ENCODE measurements around the gene PDAP1. TPM values are rescaled to one million over a fixed set of nuclear protein-coding genes. Genes with fewer than 3 reads are reported as not detected.
"Not testable (repeated sequence)": the region's sequence is repeated elsewhere in the genome, so short reads cannot be mapped to it uniquely, and the experiment has no call there.

PDAP1 gene
- total and polyA plus RNA-seq, 5 donors from 2014 or later, result 17.2 to 52.8 (median 20.7) TPM

DNA sequence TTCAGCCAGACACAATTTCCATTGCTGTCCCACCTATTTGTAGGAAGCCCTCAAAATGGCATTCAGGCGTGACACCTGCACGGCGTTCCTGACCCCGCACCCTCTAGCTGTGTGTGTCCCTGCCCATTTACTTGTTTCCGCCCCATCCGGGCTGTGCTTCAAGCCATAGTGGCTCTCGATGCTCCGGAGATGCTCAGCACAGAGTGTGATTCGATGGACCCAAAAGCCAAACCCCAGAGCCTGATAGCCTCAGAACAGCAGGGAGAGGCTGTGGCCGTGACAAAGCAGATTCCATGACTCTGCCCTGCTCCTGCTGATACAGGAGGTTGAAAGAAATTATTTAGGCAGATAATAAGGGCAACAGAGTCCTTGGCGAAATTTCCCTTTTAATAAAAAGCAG is 13.8 kb upstream of the PDAP1 start:
- Histone ChIP-seq H3K27me3 (ENCODE audit: control insufficient read depth, insufficient read depth, low read length) (no peaks in the 10 kb centered on the region), H3K4me1 (ENCODE audit: control insufficient read depth, insufficient read depth, low read length, poor library complexity, severe bottlenecking) (no peaks in the 10 kb centered on the region), H3K27ac (ENCODE audit: insufficient read depth, low read length, poor library complexity, severe bottlenecking) (no peak overlapping the region), H3K36me3 (ENCODE audit: control insufficient read depth, insufficient read depth, low read length) (peaks cover 57% of the 10 kb centered on the region), H3K4me3 (ENCODE audit: low read depth, low read length) (no peak overlapping the region), H3K9me3 (ENCODE audit: control insufficient read depth in 2 of 2, low read length in 2 of 2) (no peaks in the 10 kb centered on the region)
- peaks cover 0 to 2% (median 0%) of the 10 kb centered on the region in 4 donors for H3K4me1 Mint-ChIP-seq
- peak overlapping the region in 1 of 3 donors; percentile 79 for H3K27ac Mint-ChIP-seq
- H3K36me3 Mint-ChIP-seq, result peaks cover 16% of the 10 kb centered on the region
- ATAC-seq (ENCODE audit: low read depth in 2 of 2) (no peak), DNase-seq (no peak)
- no peaks in the 10 kb centered on the region for H3K27me3 Mint-ChIP-seq
- H3K9me3 Mint-ChIP-seq, result no peaks in the 10 kb centered on the region
- H3K4me3 Mint-ChIP-seq, result no peak overlapping the region

DNA sequence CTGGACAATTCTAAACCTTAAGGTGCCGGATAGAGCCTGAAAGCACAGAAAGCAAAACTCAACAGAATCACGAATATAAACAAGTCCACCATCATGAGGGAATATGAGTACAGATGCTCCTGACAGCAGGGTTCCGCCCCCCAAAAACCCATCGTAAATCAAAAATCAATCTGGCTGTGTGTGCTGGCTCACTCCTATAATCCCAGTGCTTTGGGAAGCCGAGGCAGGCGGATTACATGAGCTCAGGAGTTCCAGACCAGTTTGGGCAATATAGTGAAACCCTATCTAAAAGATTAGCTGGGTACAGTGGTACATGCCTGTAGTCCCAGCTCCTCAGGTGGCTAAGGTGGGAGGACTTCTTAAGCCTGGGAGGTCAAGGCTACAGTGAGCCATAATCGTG is 12.6 kb upstream of the PDAP1 start:
- no peak overlapping the region for H3K27ac Mint-ChIP-seq
- peaks cover 22% of the 10 kb centered on the region for H3K36me3 Mint-ChIP-seq
- Histone ChIP-seq H3K27ac (ENCODE audit: insufficient read depth, low read length, poor library complexity, severe bottlenecking) (no peak overlapping the region), H3K4me3 (ENCODE audit: low read depth, low read length) (no peak overlapping the region), H3K27me3 (ENCODE audit: control insufficient read depth, insufficient read depth, low read length) (no peaks in the 10 kb centered on the region), H3K4me1 (ENCODE audit: control insufficient read depth, insufficient read depth, low read length, poor library complexity, severe bottlenecking) (no peaks in the 10 kb centered on the region), H3K9me3 (ENCODE audit: control insufficient read depth in 2 of 2, low read length in 2 of 2) (no peaks in the 10 kb centered on the region), H3K36me3 (ENCODE audit: control insufficient read depth, insufficient read depth, low read length) (peaks cover 68% of the 10 kb centered on the region)
- no peaks in the 10 kb centered on the region for H3K27me3 Mint-ChIP-seq
- no peak for ATAC-seq (ENCODE audit: low read depth in 2 of 2)
- no peak for DNase-seq
- peaks cover 0 to 4% (median 0%) of the 10 kb centered on the region in 4 donors for H3K4me1 Mint-ChIP-seq
- H3K4me3 Mint-ChIP-seq, result no peak overlapping the region
- H3K9me3 Mint-ChIP-seq, result no peaks in the 10 kb centered on the region

DNA sequence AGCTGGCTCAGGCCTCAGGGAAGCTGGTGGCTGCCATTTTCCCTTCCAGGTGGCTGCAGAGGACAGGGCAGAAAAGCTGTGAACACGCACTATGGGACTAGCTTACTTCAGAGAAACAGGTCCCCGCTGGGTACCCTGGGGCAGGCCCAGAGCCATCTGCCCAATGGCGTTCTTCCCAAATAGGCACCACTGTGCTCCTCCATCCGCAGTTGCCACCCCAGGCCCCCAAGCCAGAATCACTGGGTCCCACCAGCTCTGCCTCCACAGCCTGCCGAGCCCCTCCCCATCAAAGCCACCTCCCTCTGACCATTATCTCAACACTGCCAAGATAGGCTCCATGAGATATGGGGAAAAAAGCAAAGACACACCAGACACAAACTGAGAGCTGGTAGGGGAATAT is 11.8 kb upstream of the PDAP1 start:
- Mint-ChIP-seq H3K27ac (no peak overlapping the region), H3K9me3 (no peaks in the 10 kb centered on the region), H3K27me3 (no peaks in the 10 kb centered on the region), H3K4me1 (peaks cover 0 to 6% (median 0%) of the 10 kb centered on the region in 4 donors), H3K36me3 (peaks cover 26% of the 10 kb centered on the region), H3K4me3 (no peak overlapping the region)
- Histone ChIP-seq H3K36me3 (ENCODE audit: control insufficient read depth, insufficient read depth, low read length) (peaks cover 68% of the 10 kb centered on the region), H3K27ac (ENCODE audit: insufficient read depth, low read length, poor library complexity, severe bottlenecking) (no peak overlapping the region), H3K27me3 (ENCODE audit: control insufficient read depth, insufficient read depth, low read length) (no peaks in the 10 kb centered on the region), H3K4me3 (ENCODE audit: low read depth, low read length) (no peak overlapping the region), H3K4me1 (ENCODE audit: control insufficient read depth, insufficient read depth, low read length, poor library complexity, severe bottlenecking) (no peaks in the 10 kb centered on the region), H3K9me3 (ENCODE audit: control insufficient read depth in 2 of 2, low read length in 2 of 2) (no peaks in the 10 kb centered on the region)
- no peak for ATAC-seq (ENCODE audit: low read depth in 2 of 2)
- DNase-seq, result no peak

DNA sequence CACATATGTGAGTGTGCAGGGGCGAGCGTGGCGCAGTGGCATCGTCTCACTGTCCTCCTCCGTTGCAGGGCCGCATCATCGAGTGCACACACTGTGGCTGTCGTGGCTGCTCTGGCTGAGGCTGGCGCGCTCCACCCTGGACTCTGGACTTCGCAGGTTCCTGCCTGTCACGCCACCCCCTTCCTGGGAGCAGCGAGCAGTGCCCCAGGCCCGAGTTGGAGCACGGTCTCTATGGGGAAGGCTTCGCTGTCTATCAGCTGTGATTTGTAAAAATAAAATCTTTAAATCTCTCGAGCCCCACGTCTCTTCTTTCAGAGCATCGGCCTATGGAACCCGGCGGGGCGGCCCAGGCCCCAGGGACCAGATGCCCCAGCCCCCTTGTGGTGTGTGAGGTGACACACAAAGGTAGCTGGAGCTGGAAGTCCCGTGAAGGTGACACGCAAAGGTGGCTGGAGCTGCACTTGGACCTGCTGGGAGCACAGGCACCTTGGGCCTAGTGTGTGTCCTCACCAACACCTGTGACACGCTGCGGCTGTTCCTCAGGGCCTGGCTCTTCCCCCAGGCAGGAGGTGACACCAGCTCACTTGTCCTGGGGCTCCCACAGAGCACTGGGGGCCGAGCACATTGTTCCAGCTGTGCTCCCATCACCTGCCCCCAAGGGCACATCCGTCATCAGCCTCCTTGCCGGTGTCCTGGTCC is 11.1 kb upstream of the PDAP1 start:
- Histone ChIP-seq H3K4me3 (ENCODE audit: low read depth, low read length) (no peak overlapping the region), H3K4me1 (ENCODE audit: control insufficient read depth, insufficient read depth, low read length, poor library complexity, severe bottlenecking) (no peaks in the 10 kb centered on the region), H3K36me3 (ENCODE audit: control insufficient read depth, insufficient read depth, low read length) (peaks cover 70% of the 10 kb centered on the region), H3K27me3 (ENCODE audit: control insufficient read depth, insufficient read depth, low read length) (no peaks in the 10 kb centered on the region), H3K9me3 (ENCODE audit: control insufficient read depth in 2 of 2, low read length in 2 of 2) (no peaks in the 10 kb centered on the region), H3K27ac (ENCODE audit: insufficient read depth, low read length, poor library complexity, severe bottlenecking) (no peak overlapping the region)
- peaks cover 31% of the 10 kb centered on the region for H3K36me3 Mint-ChIP-seq
- no peaks in the 10 kb centered on the region for H3K27me3 Mint-ChIP-seq
- no peak overlapping the region for H3K4me3 Mint-ChIP-seq
- peaks cover 0 to 6% (median 0%) of the 10 kb centered on the region in 4 donors for H3K4me1 Mint-ChIP-seq
- no peaks in the 10 kb centered on the region for H3K9me3 Mint-ChIP-seq
- no peak overlapping the region for H3K27ac Mint-ChIP-seq
- DNase-seq, result no peak
- ATAC-seq (ENCODE audit: low read depth in 2 of 2), result no peak

DNA sequence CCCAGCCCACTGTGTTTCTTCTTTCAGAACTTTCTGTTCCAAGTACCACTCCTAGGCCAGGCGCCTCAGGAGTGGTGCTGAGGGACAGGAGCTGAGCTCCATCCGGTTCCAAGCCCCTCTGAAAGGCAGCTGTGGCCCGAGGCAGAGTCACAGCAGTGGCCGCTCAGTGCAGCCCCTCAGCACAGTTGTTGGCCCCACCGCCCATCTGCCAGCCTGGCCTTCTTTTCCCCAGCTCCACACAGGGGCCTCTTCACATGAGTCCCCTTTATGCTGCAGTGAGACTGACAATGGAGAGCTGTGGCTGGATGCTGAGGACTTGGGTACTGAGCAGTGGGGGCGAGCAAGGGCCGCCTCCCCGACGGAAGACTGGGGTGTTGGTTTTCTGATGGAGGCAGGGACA is 9.9 kb upstream of the PDAP1 start:
- H3K4me3 Mint-ChIP-seq, result no peak overlapping the region
- no peaks in the 10 kb centered on the region for H3K27me3 ChIP-seq (ENCODE audit: control insufficient read depth, insufficient read depth, low read length)
- H3K36me3 ChIP-seq (ENCODE audit: control insufficient read depth, insufficient read depth, low read length), result peaks cover 70% of the 10 kb centered on the region
- DNase-seq, result no peak
- no peaks in the 10 kb centered on the region for H3K9me3 ChIP-seq (ENCODE audit: control insufficient read depth in 2 of 2, low read length in 2 of 2)
- peaks cover 0 to 6% (median under 1%) of the 10 kb centered on the region in 4 donors for H3K4me1 Mint-ChIP-seq
- no peak for ATAC-seq (ENCODE audit: low read depth in 2 of 2)
- H3K27me3 Mint-ChIP-seq, result no peaks in the 10 kb centered on the region
- no peak overlapping the region for H3K27ac ChIP-seq (ENCODE audit: insufficient read depth, low read length, poor library complexity, severe bottlenecking)
- no peaks in the 10 kb centered on the region for H3K4me1 ChIP-seq (ENCODE audit: control insufficient read depth, insufficient read depth, low read length, poor library complexity, severe bottlenecking)
- peaks cover 31% of the 10 kb centered on the region for H3K36me3 Mint-ChIP-seq
- H3K4me3 ChIP-seq (ENCODE audit: low read depth, low read length), result no peak overlapping the region
- no peak overlapping the region for H3K27ac Mint-ChIP-seq
- no peaks in the 10 kb centered on the region for H3K9me3 Mint-ChIP-seq

DNA sequence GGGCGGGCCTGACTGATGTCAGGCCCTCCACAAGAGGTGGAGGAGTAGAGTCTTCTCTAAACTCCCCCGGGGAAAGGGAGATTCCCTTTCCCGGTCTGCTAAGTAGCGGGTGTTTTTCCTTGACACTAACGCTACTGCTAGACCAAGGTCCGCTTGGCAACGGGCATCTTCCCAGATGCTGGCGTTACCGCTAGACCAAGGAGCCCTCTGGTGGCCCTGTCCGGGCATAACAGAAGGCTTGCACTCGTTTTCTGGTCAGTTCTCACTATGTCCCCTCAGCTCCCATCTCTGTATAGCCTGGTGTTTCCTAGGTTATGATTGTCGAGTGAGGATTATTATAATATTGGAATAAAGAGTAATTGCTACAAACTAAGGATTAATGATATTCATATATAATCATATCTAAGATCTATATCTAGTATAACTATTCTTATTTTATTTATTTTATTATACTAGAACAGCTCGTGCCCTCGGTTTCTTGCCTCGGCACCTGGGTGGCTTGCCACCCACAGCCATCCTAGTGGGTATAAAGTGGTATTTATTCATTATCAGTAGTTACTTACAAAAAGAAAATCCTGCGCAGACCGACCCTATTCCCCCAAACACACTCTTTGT is 7.2 kb upstream of the PDAP1 start:
- not testable (repeated sequence) for H3K27ac Mint-ChIP-seq; H3K27me3 Mint-ChIP-seq; H3K9me3 Mint-ChIP-seq; H3K27ac ChIP-seq (ENCODE audit: insufficient read depth, low read length, poor library complexity, severe bottlenecking); H3K4me3 Mint-ChIP-seq; DNase-seq; H3K9me3 ChIP-seq (ENCODE audit: control insufficient read depth in 2 of 2, low read length in 2 of 2); H3K4me1 ChIP-seq (ENCODE audit: control insufficient read depth, insufficient read depth, low read length, poor library complexity, severe bottlenecking); H3K27me3 ChIP-seq (ENCODE audit: control insufficient read depth, insufficient read depth, low read length); H3K4me3 ChIP-seq (ENCODE audit: low read depth, low read length); ATAC-seq (ENCODE audit: low read depth in 2 of 2)
- H3K36me3 Mint-ChIP-seq, result peaks cover 38% of the 10 kb centered on the region
- peaks cover 91% of the 10 kb centered on the region for H3K36me3 ChIP-seq (ENCODE audit: control insufficient read depth, insufficient read depth, low read length)
- H3K4me1 Mint-ChIP-seq, result peaks cover 0 to 12% (median 7%) of the 10 kb centered on the region in 4 donors

DNA sequence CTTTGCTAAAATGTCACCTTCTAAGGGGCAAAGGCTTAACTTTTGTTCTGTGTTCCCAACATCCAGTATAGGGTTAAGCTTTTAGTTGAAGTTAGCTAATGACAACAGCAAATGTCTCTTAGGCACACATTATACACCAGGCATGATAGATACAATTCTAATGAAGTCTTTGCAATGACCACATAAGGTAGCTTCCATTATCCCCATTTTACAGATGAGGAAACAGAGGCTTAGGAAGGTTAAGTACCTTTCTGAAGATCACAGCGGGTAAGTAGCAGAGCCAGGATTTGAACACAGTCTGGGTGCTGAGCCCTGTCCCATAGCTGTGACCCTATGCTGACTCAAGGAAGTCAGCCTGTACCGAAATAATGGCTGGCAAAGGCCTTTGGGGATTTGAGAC is 2.2 kb upstream of the PDAP1 start:
- Mint-ChIP-seq H3K36me3 (peaks cover 20% of the 10 kb centered on the region), H3K4me3 (peak overlapping the region; percentile 98 to 99 (median 99)), H3K27ac (peak overlapping the region; percentile 69 to 98 (median 96)), H3K4me1 (peaks cover 14 to 48% (median 31%) of the 10 kb centered on the region in 4 donors), H3K27me3 (peaks cover 7% of the 10 kb centered on the region), H3K9me3 (no peaks in the 10 kb centered on the region)
- ATAC-seq (ENCODE audit: low read depth in 2 of 2), result no peak
- Histone ChIP-seq H3K27ac (ENCODE audit: insufficient read depth, low read length, poor library complexity, severe bottlenecking) (no peak overlapping the region), H3K4me1 (ENCODE audit: control insufficient read depth, insufficient read depth, low read length, poor library complexity, severe bottlenecking) (peaks cover 37% of the 10 kb centered on the region), H3K27me3 (ENCODE audit: control insufficient read depth, insufficient read depth, low read length) (no peaks in the 10 kb centered on the region), H3K9me3 (ENCODE audit: control insufficient read depth in 2 of 2, low read length in 2 of 2) (no peaks in the 10 kb centered on the region), H3K4me3 (ENCODE audit: low read depth, low read length) (no peak overlapping the region), H3K36me3 (ENCODE audit: control insufficient read depth, insufficient read depth, low read length) (peaks cover 48% of the 10 kb centered on the region)
- DNase-seq, result no peak

DNA sequence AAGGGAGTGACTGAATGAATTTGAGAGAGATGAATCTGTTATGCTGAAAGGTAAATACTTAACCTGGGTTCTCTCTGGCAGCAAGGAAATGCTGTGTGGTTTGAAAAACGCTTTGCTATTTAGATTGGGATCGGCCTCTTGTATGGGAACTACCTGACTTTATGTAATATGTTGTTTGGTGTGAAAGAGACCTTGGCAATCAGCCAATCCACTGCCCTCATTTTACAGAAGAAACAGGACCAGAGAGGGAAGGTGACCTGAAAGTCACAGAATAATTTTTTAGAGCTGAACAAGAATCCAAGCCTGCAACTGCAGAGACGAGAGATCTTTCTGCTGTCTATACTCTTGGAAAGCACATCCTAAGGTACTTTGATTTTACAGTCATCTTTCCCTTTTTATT is 1.4 kb upstream of the PDAP1 start:
- DNase-seq (no peak), ATAC-seq (ENCODE audit: low read depth in 2 of 2) (no peak)
- Histone ChIP-seq H3K4me3 (ENCODE audit: low read depth, low read length) (peak overlapping the region; percentile 99), H3K36me3 (ENCODE audit: control insufficient read depth, insufficient read depth, low read length) (peaks cover 44% of the 10 kb centered on the region), H3K9me3 (ENCODE audit: control insufficient read depth in 2 of 2, low read length in 2 of 2) (no peaks in the 10 kb centered on the region), H3K27me3 (ENCODE audit: control insufficient read depth, insufficient read depth, low read length) (no peaks in the 10 kb centered on the region), H3K4me1 (ENCODE audit: control insufficient read depth, insufficient read depth, low read length, poor library complexity, severe bottlenecking) (peaks cover 37% of the 10 kb centered on the region), H3K27ac (ENCODE audit: insufficient read depth, low read length, poor library complexity, severe bottlenecking) (peak overlapping the region; percentile 95)
- Mint-ChIP-seq H3K4me3 (peak overlapping the region; percentile 98 to 99 (median 99)), H3K4me1 (peaks cover 14 to 54% (median 32%) of the 10 kb centered on the region in 4 donors), H3K27ac (peak overlapping the region; percentile 98 to 100 (median 99)), H3K27me3 (peaks cover 7% of the 10 kb centered on the region), H3K36me3 (peaks cover 17% of the 10 kb centered on the region), H3K9me3 (no peaks in the 10 kb centered on the region)
